ENCODE results near the gene KRTDAP.

GRCh38 chr19:35524181-35524837 lies 34.0 kb upstream of the KRTDAP start:
- TF ChIP-seq, protein P1, sequence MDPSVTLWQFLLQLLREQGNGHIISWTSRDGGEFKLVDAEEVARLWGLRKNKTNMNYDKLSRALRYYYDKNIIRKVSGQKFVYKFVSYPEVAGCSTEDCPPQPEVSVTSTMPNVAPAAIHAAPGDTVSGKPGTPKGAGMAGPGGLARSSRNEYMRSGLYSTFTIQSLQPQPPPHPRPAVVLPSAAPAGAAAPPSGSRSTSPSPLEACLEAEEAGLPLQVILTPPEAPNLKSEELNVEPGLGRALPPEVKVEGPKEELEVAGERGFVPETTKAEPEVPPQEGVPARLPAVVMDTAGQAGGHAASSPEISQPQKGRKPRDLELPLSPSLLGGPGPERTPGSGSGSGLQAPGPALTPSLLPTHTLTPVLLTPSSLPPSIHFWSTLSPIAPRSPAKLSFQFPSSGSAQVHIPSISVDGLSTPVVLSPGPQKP (CRISPR knock-in tag; IDR thresholded peaks at IDR 0.05), result no peak
- TF ChIP-seq SAP30 (IDR thresholded peaks at IDR 0.05; ENCODE audit: borderline replicate concordance, insufficient read depth, low read depth, low read length, poor library complexity, severe bottlenecking) (no peak), TAF1 (IDR thresholded peaks at IDR 0.05; ENCODE audit: control insufficient read depth, extremely low read depth, insufficient read depth, low read length, severe bottlenecking) (no peak), CEBPB (tag; IDR thresholded peaks at IDR 0.05) (no peak), HDAC2 (IDR thresholded peaks at IDR 0.05) (no peak)

Measured in K562 (cell line).